ENCODE results near the gene PTPRR.

PTPRR gene

DNA sequence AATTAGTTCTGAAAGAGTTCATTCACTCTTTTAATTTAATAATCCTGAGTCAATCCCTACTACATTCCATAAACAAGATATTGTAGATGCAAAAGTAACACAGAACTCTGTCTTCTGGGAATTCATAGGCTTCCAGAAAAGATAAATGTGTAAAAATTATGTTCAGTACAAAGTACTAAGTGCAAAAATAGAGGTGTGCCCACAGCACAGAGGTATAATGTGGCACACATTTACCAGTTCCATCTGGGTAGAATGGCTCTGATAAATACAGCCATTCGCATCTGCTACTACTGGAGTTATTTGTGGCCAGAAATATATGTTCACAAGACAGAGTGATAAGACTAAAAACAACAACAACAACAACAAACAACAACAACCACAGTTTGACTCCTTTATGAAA is 171.7 kb downstream of the PTPRR start:
- no peak overlapping the region for H3K9ac ChIP-seq (ENCODE audit: low read depth, low read length, poor library complexity, severe bottlenecking)
- no peak overlapping the region for H3K4me3 ChIP-seq (ENCODE audit: low read length, poor library complexity, severe bottlenecking)
- no peaks in the 10 kb centered on the region for H4K20me1 ChIP-seq (ENCODE audit: insufficient read depth, low read length, poor library complexity, severe bottlenecking)
- no peaks in the 10 kb centered on the region for H3F3A ChIP-seq (ENCODE audit: low read depth)
- TF ChIP-seq, protein P1, sequence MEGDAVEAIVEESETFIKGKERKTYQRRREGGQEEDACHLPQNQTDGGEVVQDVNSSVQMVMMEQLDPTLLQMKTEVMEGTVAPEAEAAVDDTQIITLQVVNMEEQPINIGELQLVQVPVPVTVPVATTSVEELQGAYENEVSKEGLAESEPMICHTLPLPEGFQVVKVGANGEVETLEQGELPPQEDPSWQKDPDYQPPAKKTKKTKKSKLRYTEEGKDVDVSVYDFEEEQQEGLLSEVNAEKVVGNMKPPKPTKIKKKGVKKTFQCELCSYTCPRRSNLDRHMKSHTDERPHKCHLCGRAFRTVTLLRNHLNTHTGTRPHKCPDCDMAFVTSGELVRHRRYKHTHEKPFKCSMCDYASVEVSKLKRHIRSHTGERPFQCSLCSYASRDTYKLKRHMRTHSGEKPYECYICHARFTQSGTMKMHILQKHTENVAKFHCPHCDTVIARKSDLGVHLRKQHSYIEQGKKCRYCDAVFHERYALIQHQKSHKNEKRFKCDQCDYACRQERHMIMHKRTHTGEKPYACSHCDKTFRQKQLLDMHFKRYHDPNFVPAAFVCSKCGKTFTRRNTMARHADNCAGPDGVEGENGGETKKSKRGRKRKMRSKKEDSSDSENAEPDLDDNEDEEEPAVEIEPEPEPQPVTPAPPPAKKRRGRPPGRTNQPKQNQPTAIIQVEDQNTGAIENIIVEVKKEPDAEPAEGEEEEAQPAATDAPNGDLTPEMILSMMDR (conservative IDR thresholded peaks at IDR 0.05; ENCODE audit: low read length), result no peak
- TF ChIP-seq EZH2phosphoT487 (IDR thresholded peaks at IDR 0.05; ENCODE audit: borderline replicate concordance), result no peak
- H3K9me2 ChIP-seq (replicated peaks; ENCODE audit: low read depth, low read length), result no peaks in the 10 kb centered on the region
- H3K79me2 ChIP-seq (ENCODE audit: insufficient read depth, low read length), result no peaks in the 10 kb centered on the region
- no peaks in the 10 kb centered on the region for H3K36me3 ChIP-seq (ENCODE audit: insufficient read depth, low read length)
- H3K4me1 ChIP-seq (ENCODE audit: insufficient read depth, low read length, poor library complexity, severe bottlenecking), result no peaks in the 10 kb centered on the region
- H3K4me2 ChIP-seq (ENCODE audit: low read depth, low read length, poor library complexity, severe bottlenecking), result no peak overlapping the region
- no peaks in the 10 kb centered on the region for H3K9me3 ChIP-seq (ENCODE audit: insufficient read depth, low read depth, low read length)
- no peaks in the 10 kb centered on the region for H3K27me3 ChIP-seq (ENCODE audit: insufficient read depth, low read length, poor library complexity, severe bottlenecking)
- H2AFZ ChIP-seq (ENCODE audit: low read length), result no peak overlapping the region

GRCh38 chr12:70747445-70748260 is 172.9 kb downstream of the PTPRR start:
- H3K27me3 ChIP-seq (ENCODE audit: insufficient read depth, low read length, poor library complexity, severe bottlenecking), result no peaks in the 10 kb centered on the region
- TF ChIP-seq, protein P1 (conservative IDR thresholded peaks at IDR 0.05; ENCODE audit: low read length), result no peak
- TF ChIP-seq EZH2phosphoT487 (IDR thresholded peaks at IDR 0.05; ENCODE audit: borderline replicate concordance), result no peak
- H3K4me3 ChIP-seq (ENCODE audit: low read length, poor library complexity, severe bottlenecking), result no peak overlapping the region
- no peaks in the 10 kb centered on the region for H3K4me1 ChIP-seq (ENCODE audit: insufficient read depth, low read length, poor library complexity, severe bottlenecking)
- H3K79me2 ChIP-seq (ENCODE audit: insufficient read depth, low read length), result no peaks in the 10 kb centered on the region
- H4K20me1 ChIP-seq (ENCODE audit: insufficient read depth, low read length, poor library complexity, severe bottlenecking), result no peaks in the 10 kb centered on the region
- no peak overlapping the region for H2AFZ ChIP-seq (ENCODE audit: low read length)
- no peak overlapping the region for H3K4me2 ChIP-seq (ENCODE audit: low read depth, low read length, poor library complexity, severe bottlenecking)
- no peaks in the 10 kb centered on the region for H3K9me3 ChIP-seq (ENCODE audit: insufficient read depth, low read depth, low read length)
- H3F3A ChIP-seq (ENCODE audit: low read depth), result no peaks in the 10 kb centered on the region
- no peaks in the 10 kb centered on the region for H3K36me3 ChIP-seq (ENCODE audit: insufficient read depth, low read length)
- H3K9me2 ChIP-seq (replicated peaks; ENCODE audit: low read depth, low read length), result no peaks in the 10 kb centered on the region
- H3K9ac ChIP-seq (ENCODE audit: low read depth, low read length, poor library complexity, severe bottlenecking), result no peak overlapping the region

DNA sequence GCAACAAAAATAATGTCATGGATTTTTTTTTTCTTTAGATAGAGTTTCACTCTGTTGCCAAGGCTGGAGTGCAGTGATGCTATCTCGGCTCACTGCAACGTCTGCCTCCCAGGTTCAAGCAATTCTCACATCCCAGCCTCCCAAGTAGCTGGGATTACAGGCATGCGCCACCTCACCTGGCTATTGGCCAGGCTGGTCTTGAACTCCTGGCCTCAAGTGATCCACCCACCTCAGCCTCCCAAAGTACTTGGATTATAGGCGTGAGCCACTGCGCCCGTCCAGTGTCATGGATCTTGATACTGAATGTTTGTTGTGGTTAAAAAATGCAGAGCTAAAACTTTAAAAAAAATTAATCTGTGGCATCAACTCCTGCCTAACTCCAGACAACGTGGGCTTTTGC is 175.5 kb downstream of the PTPRR start:
- Histone ChIP-seq H3K79me2 (ENCODE audit: insufficient read depth, low read length) (no peaks in the 10 kb centered on the region), H3F3A (ENCODE audit: low read depth) (no peaks in the 10 kb centered on the region), H3K4me3 (ENCODE audit: low read length, poor library complexity, severe bottlenecking) (no peak overlapping the region), H3K9me3 (ENCODE audit: insufficient read depth, low read depth, low read length) (no peaks in the 10 kb centered on the region), H3K9ac (ENCODE audit: low read depth, low read length, poor library complexity, severe bottlenecking) (no peak overlapping the region), H3K27me3 (ENCODE audit: insufficient read depth, low read length, poor library complexity, severe bottlenecking) (no peaks in the 10 kb centered on the region), H4K20me1 (ENCODE audit: insufficient read depth, low read length, poor library complexity, severe bottlenecking) (no peaks in the 10 kb centered on the region), H2AFZ (ENCODE audit: low read length) (no peak overlapping the region), H3K4me2 (ENCODE audit: low read depth, low read length, poor library complexity, severe bottlenecking) (no peak overlapping the region), H3K9me2 (replicated peaks; ENCODE audit: low read depth, low read length) (no peaks in the 10 kb centered on the region), H3K36me3 (ENCODE audit: insufficient read depth, low read length) (no peaks in the 10 kb centered on the region), H3K4me1 (ENCODE audit: insufficient read depth, low read length, poor library complexity, severe bottlenecking) (no peaks in the 10 kb centered on the region)
- TF ChIP-seq, protein P1 (conservative IDR thresholded peaks at IDR 0.05; ENCODE audit: low read length), result no peak
- no peak for TF ChIP-seq EZH2phosphoT487 (IDR thresholded peaks at IDR 0.05; ENCODE audit: borderline replicate concordance)

All from Loucy (cell line).